ENCODE results near the gene ACTN2.
"Not testable (repeated sequence)": the region's sequence is repeated elsewhere in the genome, so short reads cannot be mapped to it uniquely, and the experiment has no call there.

ACTN2 gene

DNA sequence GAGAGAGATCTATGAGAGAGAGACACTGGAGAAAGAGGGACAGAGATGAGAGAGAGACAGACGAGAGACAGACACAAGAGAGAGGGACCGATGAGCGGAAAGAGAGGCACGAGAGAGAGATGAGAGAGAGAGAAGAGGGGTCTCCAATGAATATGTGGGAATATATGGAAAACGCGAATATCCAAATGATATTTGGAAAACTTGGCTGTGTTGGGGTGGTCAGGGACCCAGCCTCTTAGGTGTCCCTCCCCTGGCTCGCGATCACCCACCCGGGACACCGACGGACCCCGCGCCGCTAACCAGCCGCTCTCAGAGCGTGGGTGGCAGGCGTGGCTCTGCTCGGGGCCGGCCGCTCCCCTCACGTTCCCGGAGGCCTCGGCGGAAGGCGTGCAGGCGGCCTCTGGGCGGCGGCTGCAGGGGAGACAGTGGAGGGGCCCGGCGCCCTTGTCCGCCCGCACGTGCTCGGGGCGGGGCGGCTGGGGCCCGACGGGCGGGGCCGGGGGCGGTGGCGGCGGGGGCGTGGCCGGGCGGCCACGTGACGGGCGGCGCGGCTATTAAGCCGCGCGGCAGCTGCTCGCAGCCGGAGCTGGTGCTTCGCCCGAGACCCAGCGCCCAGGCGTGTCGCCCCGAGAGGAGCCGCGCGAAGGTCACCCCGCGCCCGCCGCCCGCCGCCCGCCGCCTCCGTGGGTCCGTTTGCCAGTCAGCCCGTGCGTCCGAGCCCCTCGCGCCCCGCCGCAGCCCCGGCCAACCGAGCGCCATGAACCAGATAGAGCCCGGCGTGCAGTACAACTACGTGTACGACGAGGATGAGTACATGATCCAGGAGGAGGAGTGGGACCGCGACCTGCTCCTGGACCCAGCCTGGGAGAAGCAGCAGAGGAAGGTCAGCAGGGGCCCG lies at the start of gene ACTN2:
TSS of gene ACTN2 (plus strand) at position 583 of the 898 bp plus-strand sequence. CDS start at position 758, 175 bp downstream.
- DNase-seq (ENCODE audit: low spot score): peak; percentile 32

DNA sequence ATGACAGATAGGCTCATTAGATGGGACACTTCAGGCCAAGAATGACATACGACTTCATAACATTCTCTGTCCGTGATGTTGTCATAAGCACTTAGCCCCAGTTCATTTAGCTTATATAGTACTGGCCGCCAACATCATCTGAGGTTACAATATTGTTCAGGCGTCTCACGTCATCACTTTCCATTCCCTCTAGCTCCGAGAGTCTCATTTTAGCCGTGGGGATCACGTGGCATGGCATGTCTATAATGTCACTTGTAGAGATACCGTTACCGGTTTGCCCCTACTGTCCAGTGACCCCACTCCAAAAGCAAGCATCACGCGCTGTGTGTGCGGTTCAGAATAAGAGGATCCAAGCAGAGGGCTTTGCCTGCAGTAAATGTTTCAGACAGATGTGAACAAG lies 47.4 kb upstream of the ACTN2 start:
- no peak for DNase-seq (ENCODE audit: low spot score)

DNA sequence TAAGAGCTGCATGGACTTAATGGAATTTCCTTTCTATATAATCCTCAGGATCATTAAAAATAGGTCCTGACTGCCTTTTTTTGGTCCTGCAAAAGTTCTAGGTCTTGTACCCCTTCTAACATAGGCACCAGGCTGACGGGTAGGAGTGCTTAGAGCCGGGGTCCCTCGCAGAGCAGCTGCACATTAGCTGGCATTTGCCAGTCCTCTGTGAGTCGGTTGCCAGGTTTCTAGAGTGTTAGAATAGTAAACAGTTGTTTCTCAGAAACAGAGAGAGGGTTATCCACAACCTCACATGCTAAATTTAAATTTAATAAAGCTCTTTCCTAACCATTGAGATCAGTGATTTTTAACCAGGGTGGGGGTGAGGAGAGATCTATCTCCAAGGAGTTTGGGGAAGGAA lies 46.6 kb upstream of the ACTN2 start:
- DNase-seq (ENCODE audit: low spot score): no peak

DNA sequence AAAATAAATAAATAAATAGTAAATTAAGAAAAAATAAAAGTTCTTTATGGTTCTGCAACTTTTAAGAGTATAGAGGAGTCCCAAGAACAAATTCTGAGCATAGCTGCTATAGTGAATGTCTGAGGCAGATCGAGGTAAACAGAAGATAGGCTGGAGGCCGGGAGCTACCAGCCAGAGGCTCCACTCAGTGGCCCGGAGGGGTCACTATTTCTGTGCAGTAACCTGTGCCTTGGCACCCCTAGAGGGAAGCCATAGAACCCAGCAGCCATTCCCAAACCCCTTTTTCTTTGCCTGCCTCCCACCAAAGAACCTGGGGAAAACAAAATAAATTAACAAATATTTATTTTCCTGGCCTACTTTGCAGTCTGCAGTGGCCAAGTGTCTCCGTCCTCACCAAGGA lies 43.5 kb upstream of the ACTN2 start:
- DNase-seq (ENCODE audit: low spot score): no peak

DNA sequence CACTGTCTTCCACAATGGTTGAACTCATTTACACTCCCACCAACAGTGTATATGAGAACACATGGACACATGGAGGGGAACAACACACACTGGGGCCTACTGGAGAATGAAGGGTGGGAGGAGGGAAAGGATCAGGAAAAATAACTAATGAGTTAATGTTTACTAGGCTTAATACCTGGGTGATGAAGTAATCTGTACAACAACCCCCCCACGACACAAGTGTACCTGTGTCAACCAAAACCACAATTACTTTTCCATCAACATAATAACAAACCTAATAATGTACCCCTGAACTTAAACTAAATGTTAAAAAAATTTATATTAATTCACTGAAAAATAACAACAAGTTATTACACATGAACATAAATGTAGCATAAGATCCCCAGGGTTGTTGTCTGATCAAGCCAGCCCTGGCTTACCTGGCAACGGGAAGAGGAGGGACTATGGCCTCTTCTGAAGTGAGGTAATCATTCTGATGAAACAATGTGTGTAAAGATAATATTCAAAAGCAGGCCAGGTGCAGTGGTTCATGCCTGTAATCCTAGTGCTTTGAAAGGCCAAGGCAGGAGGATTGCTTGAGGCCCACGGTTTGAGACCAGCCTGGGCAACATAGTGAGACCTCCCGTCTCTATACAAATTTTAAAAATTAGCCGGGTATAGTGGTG lies 41.2 kb upstream of the ACTN2 start:
- peak; percentile 66 for DNase-seq (ENCODE audit: low spot score)

DNA sequence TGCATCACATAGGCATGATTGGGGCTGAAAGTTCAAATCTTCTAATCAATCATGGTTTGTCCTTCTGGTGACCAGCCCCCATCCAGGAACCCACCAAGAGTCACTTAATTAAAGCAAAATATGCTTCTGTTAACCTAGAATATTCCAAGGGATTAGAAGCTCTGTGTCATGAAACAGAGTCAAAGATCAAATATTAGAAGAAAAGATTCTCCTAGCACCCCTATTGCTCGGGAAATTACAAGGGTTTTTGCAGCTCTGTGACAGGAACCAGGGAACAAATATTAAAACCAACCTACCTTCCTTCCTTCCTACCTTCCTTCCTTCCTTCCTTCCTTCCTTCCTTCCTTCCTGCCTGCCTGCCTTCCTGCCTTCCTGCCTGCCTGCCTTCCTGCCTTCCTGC lies 31.8 kb upstream of the ACTN2 start:
- no peak for DNase-seq (ENCODE audit: low spot score)

DNA sequence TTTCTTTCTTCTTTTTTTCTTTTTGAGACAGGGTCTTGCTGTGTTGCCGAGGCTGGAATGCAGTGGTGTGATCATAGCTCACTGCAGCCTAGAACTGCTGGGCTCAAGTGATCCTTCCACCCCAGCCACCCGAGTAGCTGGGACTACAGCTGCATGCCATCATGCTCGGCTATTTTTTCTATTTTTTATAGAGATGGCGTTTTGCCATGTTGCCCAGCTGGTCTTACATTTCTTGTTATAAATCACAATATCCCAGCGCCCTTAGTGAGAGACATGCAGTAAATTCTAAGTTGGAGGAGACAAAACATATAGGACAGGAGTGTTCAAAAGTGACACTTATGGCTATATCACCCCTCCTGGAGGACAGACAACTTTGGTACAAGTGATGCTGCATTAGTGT lies 31.3 kb upstream of the ACTN2 start:
- no peak for DNase-seq (ENCODE audit: low spot score)

DNA sequence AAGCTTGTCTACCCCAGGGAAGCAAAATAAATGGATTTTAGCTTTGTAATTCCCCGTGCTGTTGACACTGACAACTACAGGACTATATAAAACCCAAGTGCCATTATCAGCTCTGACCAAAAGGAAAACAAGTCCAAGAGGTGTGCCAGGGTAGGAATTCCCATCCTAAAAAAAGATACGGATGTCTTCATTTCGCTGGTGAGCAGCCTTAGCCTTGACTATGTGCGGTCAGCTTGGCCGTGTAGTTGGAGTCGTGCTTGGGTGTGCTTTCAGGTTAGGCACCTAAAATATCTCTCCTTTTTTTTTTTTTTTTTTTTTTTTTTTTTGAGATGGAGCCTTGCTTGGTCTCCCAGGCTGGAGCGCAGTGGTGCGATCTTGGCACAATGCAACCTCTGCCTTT lies 28.9 kb upstream of the ACTN2 start:
- DNase-seq (ENCODE audit: low spot score): no peak

DNA sequence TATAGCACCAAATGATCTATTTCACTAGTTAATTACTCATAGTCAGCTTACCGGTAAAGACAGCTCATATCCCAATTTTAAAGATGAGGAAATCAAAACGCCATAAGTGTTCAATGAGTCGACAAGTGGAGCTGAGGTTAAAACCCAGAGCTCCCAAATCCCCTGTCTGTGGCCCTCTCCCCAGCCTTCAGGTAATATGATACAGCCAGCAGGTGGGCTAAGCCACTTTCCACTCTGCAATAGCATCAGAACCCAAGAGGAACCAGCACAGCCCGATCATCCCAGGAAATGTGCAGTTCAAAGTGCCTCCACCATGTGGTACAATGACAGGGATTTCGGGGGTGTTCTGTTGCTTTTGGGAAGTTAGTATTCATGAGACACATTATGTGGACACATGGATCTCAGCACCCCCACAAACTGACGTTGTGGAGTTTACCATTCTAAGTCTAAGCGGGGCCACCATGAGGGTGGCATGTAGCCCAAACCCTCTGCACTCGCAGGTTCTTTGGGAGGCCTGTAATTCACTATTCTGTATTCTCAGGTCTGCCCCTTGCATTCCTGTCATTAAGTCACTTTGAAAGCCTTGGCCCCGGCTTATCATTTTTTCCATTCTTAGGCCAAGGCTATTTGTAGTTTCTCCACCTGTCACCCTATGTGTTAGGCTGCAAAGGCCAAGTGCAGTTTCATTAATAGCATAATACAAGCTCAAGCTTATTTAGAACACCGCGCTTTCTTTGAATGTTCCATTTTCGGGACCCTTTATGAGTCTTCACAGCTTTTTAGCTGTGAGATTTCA lies 26.3 kb upstream of the ACTN2 start:
- DNase-seq (ENCODE audit: low spot score): no peak

DNA sequence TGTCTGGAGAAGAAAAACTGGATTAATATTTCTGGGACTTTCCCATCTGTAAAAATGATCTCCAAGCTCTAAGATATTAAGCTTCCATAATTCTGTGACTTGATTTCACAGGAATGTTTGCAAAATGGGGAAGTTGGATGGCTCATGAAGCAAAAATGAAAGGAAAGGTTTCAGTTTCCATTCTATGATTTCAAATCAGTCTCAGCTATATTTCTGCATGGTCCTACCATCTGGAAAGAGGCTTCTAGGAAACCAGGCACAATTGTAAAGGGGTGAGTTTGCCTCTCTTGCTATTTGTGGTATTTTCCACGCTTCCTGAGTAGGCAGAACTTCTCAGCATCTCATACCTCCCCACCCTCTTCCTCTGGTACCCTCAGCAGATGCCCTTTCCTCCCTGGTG lies 22.4 kb upstream of the ACTN2 start:
- peak; percentile 15 for DNase-seq (ENCODE audit: low spot score)

DNA sequence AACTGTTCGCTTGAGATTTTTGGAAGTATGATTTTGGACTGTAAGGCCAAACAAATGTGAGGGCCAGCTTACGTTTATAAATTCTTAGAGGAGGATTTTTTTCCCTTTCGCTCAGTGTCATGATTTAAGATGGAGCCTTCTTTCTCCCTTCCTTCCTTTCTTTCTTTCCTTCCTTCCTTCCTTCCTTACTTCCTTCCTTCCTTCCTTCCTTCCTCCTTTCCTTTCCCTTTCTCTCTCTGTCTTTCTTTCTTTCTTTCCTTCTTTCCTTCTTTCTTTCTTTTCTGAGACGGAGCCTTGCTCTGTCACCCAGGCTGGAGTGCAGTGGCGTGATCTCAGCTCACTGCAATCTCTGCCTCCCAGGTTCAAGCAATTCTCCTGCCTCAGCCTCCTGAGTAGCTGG lies 17.4 kb upstream of the ACTN2 start:
- DNase-seq (ENCODE audit: low spot score): not testable (repeated sequence)

DNA sequence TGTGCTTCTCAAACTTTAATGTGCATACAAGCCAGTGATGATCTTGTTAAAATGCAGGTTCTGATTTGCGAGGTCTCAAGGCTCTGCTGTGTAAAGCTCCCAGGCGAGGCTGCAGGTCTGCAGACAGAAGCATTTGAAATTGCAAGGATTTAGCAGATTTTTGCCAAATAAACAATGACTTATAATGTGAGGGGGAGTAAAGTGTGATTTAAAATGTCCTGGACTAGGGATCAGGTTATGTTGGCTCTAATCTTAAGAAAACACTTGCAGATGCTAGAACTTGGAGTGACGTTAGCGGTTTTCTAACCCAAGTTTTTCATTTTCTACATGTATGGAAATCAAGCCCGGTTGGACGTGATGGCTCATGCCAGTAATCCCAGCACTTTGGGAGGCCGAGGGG lies 16.2 kb upstream of the ACTN2 start:
- no peak for DNase-seq (ENCODE audit: low spot score)

DNA sequence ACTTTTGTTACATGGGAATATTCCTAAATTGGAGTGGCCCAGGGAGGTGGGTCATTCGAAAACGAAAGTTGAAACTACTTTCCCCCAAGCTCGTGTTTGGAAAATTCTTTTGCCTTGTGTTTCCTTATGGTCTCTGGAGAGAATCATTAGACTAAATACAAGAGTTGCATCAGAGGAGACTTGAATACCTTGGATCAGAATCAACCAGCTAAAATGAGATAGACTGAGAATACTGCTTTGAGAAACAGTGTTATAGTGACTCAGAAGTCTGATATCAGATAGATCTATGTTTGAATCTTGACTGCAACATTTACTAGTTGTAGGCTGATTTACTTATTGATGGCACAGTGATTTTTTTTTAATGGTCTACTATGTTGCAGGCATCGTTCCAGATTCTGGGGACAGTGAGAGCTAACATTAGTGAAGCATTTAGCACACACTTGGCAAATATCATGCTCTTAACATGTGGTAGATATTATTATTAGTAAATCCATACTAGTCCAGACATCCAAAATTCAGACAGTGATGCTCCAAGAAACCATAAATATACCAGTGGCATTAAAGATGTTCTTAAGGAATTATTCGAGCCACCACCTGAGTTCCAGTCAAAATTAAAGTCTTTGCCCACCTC lies 12.9 kb upstream of the ACTN2 start:
- DNase-seq (ENCODE audit: low spot score): no peak

DNA sequence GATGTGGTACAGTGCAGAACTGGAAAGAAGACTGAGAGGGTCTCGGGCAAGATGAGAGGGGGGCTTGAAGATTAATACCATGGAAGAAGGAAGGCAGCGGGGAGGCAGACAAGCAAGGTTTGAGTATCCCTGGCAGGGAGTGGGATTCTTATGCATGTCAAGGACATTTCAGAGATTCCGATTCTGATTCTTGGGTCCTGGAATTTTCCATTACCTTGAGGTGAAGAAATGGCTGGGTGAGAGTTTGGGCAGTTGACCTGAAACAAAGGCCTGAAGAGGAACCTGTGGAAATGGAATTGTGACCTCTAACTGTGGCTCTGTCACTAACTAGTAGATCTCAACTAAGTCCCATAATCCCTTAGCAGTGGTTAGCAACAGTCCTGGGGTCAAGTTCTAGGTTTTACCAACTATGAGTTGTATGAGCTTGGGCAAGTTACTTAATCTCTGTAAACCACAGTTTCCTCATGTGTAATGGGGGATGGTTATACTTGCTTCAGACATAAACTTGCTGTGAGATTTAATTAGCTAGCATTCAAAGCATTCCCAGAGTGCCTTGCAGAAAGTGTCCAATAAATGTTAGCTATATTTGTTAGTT lies 8.6 kb upstream of the ACTN2 start:
- no peak for DNase-seq (ENCODE audit: low spot score)

DNA sequence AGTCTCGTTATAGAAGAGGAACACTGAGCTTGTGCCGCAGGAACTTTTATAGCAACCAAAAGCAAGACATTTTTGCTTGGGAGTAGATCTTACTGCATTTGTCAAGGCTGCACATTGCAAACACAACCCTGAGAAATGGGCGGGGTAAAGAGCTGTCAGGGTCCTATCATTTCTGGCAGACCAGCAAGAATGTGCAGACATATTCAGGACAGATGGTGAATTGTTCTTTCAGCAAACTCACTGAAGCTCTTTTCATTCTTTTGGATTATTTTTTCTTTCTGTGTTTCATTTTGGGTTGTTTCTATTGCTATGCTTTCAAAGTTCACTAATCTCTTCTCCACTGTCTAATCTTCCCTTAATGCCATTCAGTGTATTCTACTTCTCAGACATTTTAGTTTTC lies 5.1 kb upstream of the ACTN2 start:
- no peak for DNase-seq (ENCODE audit: low spot score)

DNA sequence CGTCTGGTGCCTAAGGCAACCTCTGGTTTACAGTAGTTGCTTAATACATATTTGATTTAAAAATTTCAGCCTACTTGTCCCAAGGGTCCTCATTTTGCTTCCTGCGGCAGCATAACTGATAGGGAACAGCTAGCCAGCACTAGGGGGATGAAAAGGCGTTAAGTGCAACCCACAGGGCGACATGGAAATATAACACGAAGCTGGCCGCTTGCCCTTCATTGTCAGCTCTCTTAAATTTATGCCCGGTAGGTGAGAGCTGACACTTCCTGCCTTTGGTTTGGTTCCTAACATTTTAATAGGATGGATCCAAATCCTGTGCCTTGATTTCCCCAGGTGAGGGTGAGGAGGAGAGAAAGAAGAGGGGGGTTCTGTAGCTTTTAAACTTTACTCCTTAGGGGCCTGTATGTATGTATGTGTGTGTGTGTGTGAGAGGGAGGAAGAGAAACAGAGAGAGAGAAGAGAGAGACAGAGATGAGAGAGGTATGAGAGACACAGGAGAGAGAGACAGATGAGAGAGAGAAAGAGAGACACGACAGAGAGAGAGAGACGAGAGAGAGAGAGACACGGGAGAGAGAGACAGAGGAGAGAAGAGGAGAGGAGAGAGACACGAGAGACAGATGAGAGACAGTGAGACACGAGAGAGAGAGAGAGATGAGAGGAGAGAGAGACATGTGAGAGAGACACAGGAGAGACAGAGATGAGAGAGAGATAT lies 938 bp upstream of the ACTN2 start:
- DNase-seq (ENCODE audit: low spot score): no peak

DNA sequence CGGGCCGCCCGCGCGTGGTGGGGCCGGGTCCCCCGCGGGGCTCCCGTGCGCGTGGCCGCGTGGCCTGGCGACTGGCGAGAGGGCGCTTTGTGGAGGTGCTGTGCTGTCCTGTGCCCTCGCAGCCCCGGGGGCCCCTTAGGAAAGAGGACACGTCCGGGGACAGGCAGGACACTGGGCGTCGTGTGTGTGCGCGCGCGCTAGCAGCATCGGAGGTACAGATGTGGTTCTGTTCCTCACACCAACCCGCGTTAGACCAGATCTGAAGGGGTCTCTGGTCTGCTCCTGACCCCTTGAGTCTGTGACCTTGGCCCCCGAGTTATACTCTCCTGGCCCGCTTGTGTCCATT lies 489 bp downstream of the ACTN2 start:
- no peak for DNase-seq (ENCODE audit: low spot score)

DNA sequence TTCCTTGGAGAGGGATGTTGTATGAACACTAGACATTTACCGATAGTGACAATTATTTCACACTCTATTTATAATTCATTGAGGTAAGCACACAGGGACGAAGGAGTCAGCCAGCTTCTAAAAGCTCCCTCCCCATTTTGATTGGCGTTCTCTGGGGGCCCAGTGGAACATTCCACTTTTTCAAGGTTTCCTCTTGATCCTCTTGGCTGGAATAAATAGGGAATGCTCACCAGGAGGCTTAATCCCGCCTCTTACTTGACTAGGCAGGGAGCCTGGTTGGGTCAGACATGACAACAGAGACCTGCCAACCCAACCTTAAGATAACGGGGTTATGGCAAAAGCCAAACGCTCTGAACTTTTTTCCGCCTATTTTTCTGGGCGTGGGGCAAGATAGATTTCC lies 974 bp downstream of the ACTN2 start:
- no peak for DNase-seq (ENCODE audit: low spot score)

DNA sequence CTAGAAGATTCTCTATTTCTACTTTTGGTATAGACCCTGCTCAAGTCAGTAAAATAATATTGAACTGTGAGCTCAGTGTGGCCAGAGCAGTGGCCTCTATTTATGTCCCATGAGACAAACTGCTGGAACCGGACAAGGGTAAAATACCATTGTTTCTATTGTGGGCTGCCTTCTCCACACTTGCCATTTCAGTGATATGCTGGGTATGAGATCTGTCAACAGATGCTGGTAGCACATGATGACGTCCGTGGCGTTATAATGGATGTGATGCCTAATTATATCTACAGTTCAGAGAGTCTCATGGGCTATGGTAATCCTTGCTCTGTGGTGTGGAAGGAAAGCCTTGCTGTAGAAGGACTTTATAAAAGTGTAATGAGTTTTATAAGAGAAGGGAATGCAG lies 2.4 kb downstream of the ACTN2 start:
- no peak for DNase-seq (ENCODE audit: low spot score)

DNA sequence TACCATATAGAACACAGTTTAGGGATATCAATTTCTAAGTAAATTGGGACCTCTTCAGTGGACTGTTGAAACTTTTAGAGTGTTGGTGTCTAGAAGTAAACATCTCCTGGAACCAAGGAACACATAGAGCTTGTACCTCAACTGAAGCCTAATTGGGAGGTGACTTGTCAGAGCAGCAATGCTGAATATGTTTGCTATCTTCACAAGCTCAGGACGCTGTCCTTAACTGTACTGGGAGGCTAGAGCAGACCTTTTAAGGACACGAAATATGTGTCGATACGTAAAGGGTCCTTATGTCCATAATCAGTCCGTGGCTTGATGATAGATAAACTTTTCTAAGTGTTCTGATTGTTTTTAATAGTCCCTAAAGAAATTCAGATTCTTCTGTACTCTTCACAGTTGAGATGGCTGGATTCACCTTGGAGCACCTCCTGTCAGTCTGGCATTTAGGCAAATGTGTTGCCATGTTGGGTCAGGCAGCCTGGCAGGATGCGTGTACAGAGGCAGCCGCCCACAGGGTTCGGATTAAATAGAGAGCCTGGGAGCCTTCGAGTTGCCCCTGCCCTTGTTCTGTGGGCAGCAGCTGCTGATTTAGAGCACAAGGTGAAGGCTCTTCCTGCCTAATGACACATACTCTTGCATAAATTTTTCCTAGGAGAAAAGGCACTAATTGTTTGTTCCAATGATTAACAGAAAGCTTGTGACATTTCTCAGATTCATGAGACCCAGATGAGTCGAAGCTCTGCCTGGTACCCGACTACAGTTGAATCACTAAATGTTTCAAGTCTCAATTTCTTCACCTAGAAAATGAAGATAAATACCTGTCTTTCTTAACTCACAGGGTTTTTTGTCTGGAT lies 3.6 kb downstream of the ACTN2 start:
- DNase-seq (ENCODE audit: low spot score): peak; percentile 68
